Activated naive CD4-positive, alpha-beta T cell treated with Interleukin-2 at 50 U/mL for 16 hours (primary cell): ENCODE data around the gene KIF26B.

Experiments
- DNase-seq: peaks from one replicate; pipeline ENCODE4 v3.0.0-alpha.2; 2020

Gene KIF26B

DNA sequence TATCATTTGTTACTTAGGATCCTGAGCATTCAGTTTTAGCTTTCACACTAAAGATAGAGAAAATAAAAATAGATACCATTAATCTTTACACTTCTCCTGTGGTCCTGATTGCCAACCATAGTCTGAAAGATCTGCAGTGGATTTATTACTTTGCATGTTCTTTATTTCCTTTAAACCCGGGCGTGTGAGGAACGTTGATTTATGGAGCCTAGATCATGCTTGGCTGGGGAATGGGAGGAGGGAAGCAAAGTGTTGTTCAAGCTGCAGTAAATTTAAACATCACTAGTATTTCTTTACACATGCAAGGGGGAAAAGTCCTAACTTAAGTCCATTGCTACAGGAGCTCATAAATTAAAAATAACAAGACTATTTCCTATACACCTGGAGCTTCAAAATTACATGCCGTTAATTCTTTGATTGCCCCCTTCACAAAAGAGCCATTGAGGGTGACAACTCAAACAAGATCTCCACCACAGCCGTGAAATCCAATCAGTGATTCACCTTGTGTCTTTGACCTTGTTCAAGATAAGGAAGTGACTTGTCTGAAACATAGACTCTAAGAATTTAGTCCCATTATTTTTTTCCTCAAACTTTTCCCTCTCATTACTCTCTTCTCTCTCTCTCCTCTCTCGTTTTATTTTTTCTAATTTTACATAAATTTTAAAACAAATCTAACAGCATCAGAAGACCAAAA, 282.7 kb downstream of the KIF26B start:
- DNase-seq, result no peak

- no peak for DNase-seq
Measured at GRCh38 chr1:245440922-245441321, 286.1 kb downstream of the KIF26B start.

DNA sequence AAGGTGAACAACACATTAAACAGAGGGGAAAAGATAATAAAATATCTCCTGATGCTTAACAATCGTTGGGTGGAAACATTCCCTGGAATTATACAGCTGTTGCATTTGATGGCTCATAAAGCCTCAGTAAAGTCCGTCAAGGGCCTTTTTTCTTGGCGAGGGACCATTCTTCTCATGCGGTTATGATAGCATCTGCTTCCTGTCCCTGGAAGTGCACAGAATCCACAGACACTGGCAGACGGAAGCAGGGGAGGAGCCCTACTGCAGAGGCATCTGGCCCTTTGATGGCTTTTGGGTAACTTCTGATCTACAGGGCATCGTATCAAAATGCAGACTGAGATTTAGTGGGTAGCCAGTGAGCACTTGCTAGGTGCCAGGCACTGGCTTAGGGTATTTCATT, 286.9 kb downstream of the KIF26B start:
- DNase-seq, result no peak

- no peak for DNase-seq
Measured at GRCh38 chr1:245444147-245444828, 289.5 kb downstream of the KIF26B start.

GRCh38 chr1:245444945-245445344, 290.2 kb downstream of the KIF26B start:
- no peak for DNase-seq

- no peak for DNase-seq
Measured at GRCh38 chr1:245448531-245448930, 293.7 kb downstream of the KIF26B start.

DNA sequence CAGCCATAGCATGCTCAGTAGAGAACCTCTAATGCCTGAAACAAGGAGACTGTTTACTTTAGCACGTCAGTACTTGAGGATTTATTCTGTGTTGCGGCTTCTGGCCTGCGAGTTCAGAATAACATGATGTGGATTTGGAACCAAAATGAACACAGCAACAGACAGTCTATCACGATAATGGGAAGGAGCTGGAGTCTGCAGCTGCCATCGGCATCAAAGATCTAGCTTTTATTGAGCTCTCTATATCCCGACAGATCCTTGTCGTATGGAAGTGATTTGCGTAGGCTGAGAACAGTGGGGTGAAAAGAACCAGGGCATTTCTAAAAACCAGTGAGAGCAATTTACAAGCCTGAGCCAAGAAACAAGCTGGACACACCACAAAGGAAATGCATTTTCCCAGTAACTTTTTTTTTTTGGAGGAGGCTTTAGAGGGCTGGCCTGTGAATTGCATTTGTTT, 294.2 kb downstream of the KIF26B start:
- DNase-seq, result no peak

GRCh38 chr1:245453541-245453940, 298.8 kb downstream of the KIF26B start:
- no peak for DNase-seq

- no peak for DNase-seq
Measured at GRCh38 chr1:245454051-245454450, 299.3 kb downstream of the KIF26B start.

GRCh38 chr1:245457562-245457961, 302.8 kb downstream of the KIF26B start:
- DNase-seq, result no peak

GRCh38 chr1:245458234-245458633, 303.4 kb downstream of the KIF26B start:
- DNase-seq, result no peak

GRCh38 chr1:245458761-245459174, 304.0 kb downstream of the KIF26B start:
- DNase-seq, result no peak

- no peak for DNase-seq
Measured at GRCh38 chr1:245459621-245460020, 304.8 kb downstream of the KIF26B start.

DNA sequence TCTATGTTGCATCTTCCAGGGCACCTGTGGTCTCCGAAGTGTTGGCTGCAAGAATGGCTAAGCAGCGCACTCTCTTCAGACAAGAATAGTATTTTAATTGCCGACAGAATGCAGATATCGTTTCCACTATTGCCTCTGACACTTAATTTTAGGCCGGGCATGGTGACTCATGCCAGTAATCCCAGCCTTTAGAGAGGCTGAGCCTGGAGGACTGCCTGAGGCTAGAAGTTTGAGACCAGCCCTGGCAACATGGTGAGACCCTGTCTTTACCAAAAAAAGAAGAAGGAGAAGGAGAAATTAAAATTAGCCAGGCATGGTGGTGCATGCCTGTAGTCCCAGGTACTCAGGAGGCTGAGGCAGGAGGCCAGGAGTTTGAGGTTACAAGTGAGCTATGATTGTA, 306.9 kb downstream of the KIF26B start:
- no peak for DNase-seq

DNA sequence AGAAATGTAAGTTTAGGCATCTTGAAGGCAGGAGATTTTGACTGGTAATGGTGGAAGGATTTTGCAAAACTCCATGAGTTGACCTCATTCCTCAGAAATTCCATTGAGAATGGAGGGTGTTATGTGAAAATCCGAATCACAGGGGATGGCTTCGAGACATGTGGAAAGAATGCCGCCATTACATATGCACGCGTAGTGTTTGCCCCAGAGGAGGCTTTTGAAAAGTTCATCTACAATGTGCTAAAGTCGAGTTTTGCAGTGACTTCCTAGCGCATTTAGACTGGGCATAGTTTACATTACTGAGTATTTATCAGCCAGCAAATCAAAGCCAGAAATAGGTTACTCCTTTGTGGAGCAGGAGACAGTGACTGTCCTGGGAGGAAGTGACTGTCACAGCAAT, 307.4 kb downstream of the KIF26B start:
- DNase-seq, result no peak

- no peak for DNase-seq
Measured at GRCh38 chr1:245463392-245464165, 308.8 kb downstream of the KIF26B start.

DNA sequence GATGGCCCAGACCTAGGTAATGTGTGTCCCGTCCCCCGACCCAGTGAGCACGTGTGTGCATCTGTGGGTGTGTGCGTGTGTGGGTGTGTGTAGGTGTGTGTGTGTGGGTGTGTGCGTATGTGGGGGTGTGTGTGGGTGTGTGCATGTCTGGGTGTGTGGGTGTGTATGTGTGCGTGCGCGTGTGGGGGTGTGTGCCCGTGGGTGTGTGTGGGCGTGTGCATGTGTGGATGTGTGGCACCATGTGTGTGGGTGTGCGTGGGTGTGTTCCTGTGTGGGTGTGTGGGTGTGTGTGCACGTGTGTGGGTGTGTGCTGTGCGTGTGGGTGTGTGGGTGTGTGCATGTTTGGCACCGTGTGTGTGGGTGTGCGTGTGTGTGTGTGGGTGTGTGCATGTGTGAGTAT, 309.5 kb downstream of the KIF26B start:
- no peak for DNase-seq

DNA sequence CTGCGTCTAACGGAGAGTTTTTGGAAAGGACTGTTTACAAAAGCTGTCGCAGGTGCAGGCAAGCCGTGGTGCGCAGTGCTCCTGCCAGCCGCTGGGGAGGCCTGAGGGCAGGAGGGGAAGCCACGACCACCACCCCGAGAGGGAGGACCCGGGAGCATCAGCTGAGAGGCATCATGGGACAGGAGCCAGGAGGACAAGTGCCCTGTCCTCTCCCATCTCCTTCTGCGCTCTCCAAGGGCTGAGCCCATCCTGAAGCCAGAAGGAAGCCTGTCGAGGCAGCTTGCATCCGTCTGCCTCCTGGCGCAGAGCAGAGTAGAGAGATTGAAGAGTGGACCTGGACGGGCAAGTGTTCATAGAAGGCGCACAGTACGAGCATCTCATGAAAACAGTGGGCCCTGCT, 310.9 kb downstream of the KIF26B start:
- DNase-seq, result no peak

- DNase-seq, result no peak
Measured at GRCh38 chr1:245466261-245466660, 311.5 kb downstream of the KIF26B start.

- no peak for DNase-seq
Measured at GRCh38 chr1:245467804-245468203, 313.0 kb downstream of the KIF26B start.

DNA sequence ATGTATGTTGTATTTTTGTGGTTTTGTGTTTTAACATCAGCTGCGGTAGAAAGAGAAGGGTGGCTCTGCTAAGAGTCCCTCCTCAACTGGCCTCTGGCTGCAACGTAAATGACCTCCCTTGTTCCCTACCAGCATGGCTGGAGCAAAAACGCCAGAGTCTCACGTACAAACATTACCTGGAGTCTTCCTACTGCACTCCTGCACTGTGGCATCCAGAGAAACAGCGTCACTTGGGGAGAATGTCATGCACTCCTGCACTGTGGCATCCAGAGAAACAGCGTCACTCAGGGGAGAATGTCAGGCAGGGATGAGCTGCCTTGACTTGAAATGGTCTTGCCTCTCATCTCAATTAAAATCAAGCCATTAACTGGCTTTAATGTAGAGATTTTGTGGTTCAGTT, 314.2 kb downstream of the KIF26B start:
- DNase-seq, result no peak

DNA sequence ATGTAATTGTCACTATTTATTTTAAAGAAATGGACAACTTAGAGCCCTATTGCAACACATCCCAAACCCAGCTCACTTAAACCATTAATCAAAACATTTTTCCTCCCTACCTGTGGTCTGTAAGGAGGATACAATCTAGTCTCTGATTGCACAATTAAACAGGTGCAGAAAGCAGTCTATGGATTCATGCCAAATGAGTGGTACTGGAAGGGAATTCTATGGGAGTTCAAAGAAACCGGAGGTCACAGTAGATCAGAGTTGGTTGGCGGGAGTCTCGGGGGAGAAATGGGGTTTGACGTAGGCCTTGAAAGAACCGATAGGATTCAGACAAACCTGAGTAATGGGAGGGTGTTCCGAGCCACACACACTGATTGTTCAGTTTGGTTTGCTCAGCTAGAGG, 314.9 kb downstream of the KIF26B start:
- DNase-seq, result no peak

DNA sequence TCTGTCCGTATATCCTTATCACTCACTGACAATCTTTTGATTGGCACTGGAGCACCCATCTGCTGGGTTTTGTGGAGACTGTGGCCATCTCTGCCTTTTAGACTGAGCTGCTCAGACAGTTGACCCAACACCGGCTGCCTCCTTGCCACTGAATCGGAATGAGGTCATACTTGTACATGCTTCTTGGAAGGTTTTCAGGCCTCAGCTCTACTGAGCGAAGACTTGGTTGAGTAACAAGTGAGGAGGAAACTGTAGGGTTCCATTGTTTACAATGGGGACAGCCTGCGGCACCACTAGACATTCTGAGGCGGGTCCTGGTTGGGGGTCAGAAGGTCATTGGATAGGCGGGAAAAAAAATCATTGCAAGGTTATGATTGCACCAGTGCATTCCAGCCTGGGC, 320.3 kb downstream of the KIF26B start:
- DNase-seq, result no peak

DNA sequence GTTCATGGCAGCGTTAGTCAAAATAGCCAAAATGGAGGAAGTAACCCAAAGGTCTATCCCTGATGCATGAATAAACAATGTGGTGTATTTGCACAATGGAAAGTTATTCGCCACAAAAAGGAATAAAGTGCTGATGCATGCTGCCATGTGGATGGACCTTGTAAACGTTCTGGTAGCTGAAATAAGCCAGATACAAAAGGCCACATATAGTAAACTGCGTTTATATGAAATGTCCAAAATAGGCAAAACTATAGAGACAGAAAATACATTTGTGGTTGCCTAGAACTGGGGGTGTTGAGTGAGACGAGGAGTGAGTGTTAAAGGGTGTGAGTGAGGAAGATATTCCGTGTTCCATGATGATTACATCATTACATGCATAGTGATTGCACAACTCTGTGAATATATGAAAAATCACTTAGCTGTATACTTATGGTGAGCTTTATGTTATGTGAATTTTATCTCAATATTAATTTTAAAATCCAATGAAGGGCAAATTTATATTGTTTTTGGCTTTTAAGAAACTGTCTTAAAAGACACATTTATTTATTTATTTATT, 321.3 kb downstream of the KIF26B start:
- no peak for DNase-seq
